Left ventricle myocardium inferior (tissue), 1 donor: ENCODE results near the gene ADAT3. TPM values are rescaled to one million over a fixed set of nuclear protein-coding genes. Genes with fewer than 3 reads are reported as not detected.

Source experiments
- DNase-seq: peaks from one replicate; pipeline ENCODE4 v3.0.0-alpha.2; 2020
- H3K27ac ChIP-seq: fragments of 200-600 bp; replicated peaks from 2 replicates; pipeline ENCODE4 v1.8.0; 2021
- H3K27me3 ChIP-seq: fragments of 200-600 bp; 2 replicates; pipeline ENCODE4 v1.8.0; 2021; ENCODE audit warnings: low read depth
- H3K36me3 ChIP-seq: fragments of 200-600 bp; 2 replicates; pipeline ENCODE4 v1.8.0; 2021
- H3K4me1 ChIP-seq: fragments of 200-600 bp; 2 replicates; pipeline ENCODE4 v1.8.0; 2021
- H3K4me3 ChIP-seq: fragments of 200-600 bp; 2 replicates; pipeline ENCODE4 v1.8.0; 2021; ENCODE audit warnings: mild to moderate bottlenecking, moderate library complexity
- H3K9me3 ChIP-seq: fragments of 200-600 bp; replicated peaks from 2 replicates; pipeline ENCODE4 v1.8.0; 2021
- CTCF ChIP-seq: fragments of 200-600 bp; IDR thresholded peaks from 2 replicates; pipeline ENCODE4 v1.8.0; 2021; ENCODE audit warnings: antibody characterized with exemption, mild to moderate bottlenecking, borderline replicate concordance
- intact Hi-C: fragments of 100-400 bp; cut with micrococcal nuclease; formaldehyde crosslinking; loops from one replicate; pipeline ENCODE4 v1.11.0; 2022
- total RNA-seq: library from RNA; stranded (reverse); fragmentation: NEBNext Ultra II Directional; extraction: Animal tissue kit (Norgen Biotek cat#: 25700); gene quantifications from one replicate; pipeline ENCODE4 v1.2.1, GENCODE V29; 2021
- donor health status: DM: no; HTN: yes; CAD: no; lungs with severe emphysema.

The ADAT3 gene
- total RNA-seq, 1 donor from 2014 or later = 1.8 TPM

- Histone ChIP-seq H3K27me3 (no peaks in the 10 kb centered on the region), H3K9me3 (no peaks in the 10 kb centered on the region), H3K36me3 (no peaks in the 10 kb centered on the region), H3K27ac (no peak overlapping the region), H3K4me3 (no peak overlapping the region), H3K4me1 (peaks cover 26% of the 10 kb centered on the region)
- intact Hi-C loops = no loop called here
- no peak for DNase-seq
- no peak for TF ChIP-seq CTCF
Measured at GRCh38 chr19:1888385-1888784, 16.8 kb upstream of the ADAT3 start.

DNA sequence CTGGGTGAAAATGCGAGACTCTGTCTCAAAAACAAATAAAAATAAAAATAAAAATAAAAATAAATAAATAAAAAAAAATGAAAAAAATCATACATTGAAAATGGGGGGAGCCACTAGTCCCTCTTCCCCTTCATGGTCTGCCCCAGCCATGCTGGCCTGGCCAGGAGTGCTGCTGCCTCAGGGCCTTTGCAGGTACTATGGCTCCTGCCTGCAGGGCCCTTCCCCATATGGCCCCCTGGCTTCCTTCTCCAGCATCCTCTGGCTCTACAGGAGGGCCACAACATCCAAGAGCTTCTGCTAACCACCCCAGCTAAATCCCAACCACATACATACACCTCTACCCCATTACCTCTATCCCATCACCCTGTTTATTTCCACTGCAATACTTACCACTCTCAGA lies 15.3 kb upstream of the ADAT3 start:
- intact Hi-C loops = no loop called here
- Histone ChIP-seq H3K4me3 (no peak overlapping the region), H3K27ac (no peak overlapping the region), H3K9me3 (no peaks in the 10 kb centered on the region), H3K4me1 (peaks cover 11% of the 10 kb centered on the region), H3K27me3 (no peaks in the 10 kb centered on the region), H3K36me3 (no peaks in the 10 kb centered on the region)
- TF ChIP-seq CTCF = no peak
- no peak for DNase-seq

DNA sequence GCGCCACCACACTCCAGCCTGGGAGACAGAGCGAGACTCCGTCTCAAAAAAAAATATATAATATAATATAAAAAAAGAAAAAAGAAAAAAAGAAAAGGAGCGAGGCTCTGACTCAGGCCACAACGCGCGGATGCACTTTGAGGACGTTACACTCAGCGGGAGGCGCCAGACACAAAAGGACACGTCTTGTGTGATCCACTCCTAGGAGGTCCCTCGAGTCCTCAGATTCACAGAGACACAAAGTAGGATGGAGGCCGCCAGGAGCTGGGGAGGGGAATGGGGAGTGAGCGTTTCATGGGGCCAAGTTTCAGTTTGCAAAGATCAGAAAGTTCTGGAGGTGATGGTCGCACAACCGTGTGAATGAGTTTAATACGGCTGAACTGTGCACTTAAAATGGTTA lies 11.4 kb upstream of the ADAT3 start:
- H3K27me3 ChIP-seq = no peaks in the 10 kb centered on the region
- intact Hi-C loops = no loop called here
- no peaks in the 10 kb centered on the region for H3K9me3 ChIP-seq
- H3K36me3 ChIP-seq = no peaks in the 10 kb centered on the region
- no peak for TF ChIP-seq CTCF
- no peak overlapping the region for H3K27ac ChIP-seq
- no peak for DNase-seq
- no peak overlapping the region for H3K4me3 ChIP-seq
- peaks cover 29% of the 10 kb centered on the region for H3K4me1 ChIP-seq

DNA sequence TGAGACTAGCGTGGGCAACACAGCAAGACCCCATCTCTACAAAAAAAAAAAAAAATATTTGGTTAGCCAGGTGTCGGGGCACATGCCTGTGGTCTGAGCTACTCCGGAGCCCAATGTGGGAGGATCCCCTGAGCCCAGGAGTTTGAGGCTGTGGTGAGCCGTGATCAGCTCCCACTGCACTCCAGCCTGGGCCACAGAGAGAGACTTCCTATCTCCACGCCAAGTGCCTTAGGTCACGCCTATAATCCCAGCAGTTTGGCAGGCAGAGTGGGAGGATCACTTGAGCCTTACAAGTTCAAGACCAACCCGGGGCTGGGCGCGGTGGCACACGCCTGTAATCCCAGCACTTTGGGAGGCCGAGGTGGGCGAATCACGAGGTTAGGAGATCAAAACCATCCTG lies 8.7 kb upstream of the ADAT3 start:
- Histone ChIP-seq H3K27me3 (no peaks in the 10 kb centered on the region), H3K9me3 (no peaks in the 10 kb centered on the region), H3K27ac (no peak overlapping the region), H3K4me1 (peaks cover 29% of the 10 kb centered on the region), H3K36me3 (no peaks in the 10 kb centered on the region), H3K4me3 (no peak overlapping the region)
- no peak for TF ChIP-seq CTCF
- intact Hi-C loops = no loop called here
- DNase-seq = no peak

GRCh38 chr19:1901940-1902404 lies 3.2 kb upstream of the ADAT3 start:
- H3K4me3 ChIP-seq = no peak overlapping the region
- H3K27ac ChIP-seq = peak overlapping the region; percentile 40
- no peaks in the 10 kb centered on the region for H3K9me3 ChIP-seq
- peak; percentile 39 for DNase-seq
- TF ChIP-seq CTCF = no peak
- peaks cover 24% of the 10 kb centered on the region for H3K4me1 ChIP-seq
- no peaks in the 10 kb centered on the region for H3K27me3 ChIP-seq
- intact Hi-C loops = no loop called here
- no peaks in the 10 kb centered on the region for H3K36me3 ChIP-seq

GRCh38 chr19:1902923-1903322 lies 2.3 kb upstream of the ADAT3 start:
- no peak for DNase-seq
- Histone ChIP-seq H3K9me3 (no peaks in the 10 kb centered on the region), H3K27me3 (no peaks in the 10 kb centered on the region), H3K4me3 (no peak overlapping the region), H3K4me1 (peaks cover 14% of the 10 kb centered on the region), H3K27ac (peak overlapping the region; percentile 8), H3K36me3 (no peaks in the 10 kb centered on the region)
- intact Hi-C loops = no loop called here
- no peak for TF ChIP-seq CTCF
